Measurements from ENCODE around the gene EXOSC10. TPM values are rescaled to one million over a fixed set of nuclear protein-coding genes. Genes with fewer than 3 reads are reported as not detected.
A peak's percentile ranks its signal among the peaks of the same experiment; 100 is the strongest.
"Not testable (repeated sequence)": the region's sequence is repeated elsewhere in the genome, so short reads cannot be mapped to it uniquely, and the experiment has no call there.

The EXOSC10 gene
- polyA plus RNA-seq, 3 donors: 78.4 to 84.8 (median 82.7) TPM

DNA sequence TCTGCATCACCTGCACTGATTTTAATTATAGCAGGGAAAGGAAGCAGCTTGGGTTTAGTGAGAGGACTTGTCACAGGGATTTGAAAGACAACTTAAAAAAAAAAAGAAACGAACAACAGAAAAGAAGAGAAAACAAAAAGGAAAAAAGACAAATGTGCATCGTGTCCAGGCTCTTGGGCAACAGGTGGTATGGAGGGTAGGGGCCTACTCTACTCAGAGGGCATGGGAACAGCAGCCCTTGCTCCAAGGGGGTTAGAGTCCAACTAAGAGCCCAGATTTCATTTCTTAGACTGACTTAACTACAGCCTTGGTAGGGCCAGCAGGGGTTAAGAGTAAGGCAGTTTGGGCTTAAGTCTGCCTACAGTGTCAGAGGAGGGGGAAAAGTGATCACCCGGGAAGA, 15.3 kb upstream of the EXOSC10 start:
- no peak for DNase-seq (ENCODE audit: low read depth in 3 of 3, low spot score in 2 of 3)

DNA sequence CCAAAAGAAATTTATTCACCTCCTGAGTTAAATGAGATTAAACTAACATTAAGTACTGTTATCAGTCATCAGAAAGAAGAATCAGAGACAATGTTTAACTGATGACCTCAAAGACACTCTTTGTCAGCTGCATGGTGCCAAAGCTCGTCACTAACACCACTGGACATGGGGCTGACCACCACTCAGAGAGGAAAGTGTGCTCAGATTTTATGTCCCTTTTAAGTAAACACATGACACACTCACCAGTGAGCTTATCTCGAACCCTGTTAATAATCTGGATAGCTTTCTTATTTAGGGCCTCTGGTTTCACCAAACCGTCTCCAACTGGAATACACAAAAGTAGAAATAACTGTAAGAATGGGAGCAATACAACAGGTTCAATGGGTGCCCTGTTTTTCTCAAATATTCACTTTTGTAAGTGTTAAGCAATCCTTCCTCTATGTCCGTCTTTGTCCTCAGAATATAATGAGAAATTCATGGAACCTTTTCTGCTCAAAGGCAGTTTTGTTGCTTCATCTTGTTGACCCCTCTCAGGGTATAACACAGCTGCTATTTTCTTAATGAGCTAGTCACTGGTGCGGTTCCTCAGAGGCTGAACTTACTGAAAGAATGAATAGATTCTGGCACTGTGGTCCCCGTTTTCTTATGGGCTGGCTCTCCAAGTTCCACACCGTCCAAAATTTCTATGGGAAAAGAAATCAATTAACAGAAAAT, 9.5 kb upstream of the EXOSC10 start:
- no peak for DNase-seq (ENCODE audit: low read depth in 3 of 3, low spot score in 2 of 3)

DNA sequence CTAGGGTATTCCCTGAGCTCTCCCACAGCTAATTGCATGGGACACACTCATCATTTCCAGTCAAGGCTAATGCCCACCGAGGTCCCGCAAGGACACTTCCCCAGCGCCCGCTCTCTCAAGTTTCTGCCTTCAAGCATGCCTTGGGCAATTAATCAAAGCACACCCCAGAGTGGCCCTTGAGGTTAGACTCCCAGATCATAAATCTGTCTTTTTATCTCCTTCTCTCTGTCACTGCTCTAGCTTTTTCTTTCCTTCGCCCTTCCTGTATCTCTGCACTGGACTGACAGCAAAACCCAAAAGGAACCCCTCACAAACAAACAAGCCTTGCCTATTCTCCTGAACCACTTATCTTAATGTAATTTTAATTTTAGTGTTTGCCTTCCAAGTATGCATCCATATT, 7.9 kb upstream of the EXOSC10 start:
- peak in 1 of 3 donors; percentile 6 for DNase-seq (ENCODE audit: low read depth in 3 of 3, low spot score in 2 of 3)

DNA sequence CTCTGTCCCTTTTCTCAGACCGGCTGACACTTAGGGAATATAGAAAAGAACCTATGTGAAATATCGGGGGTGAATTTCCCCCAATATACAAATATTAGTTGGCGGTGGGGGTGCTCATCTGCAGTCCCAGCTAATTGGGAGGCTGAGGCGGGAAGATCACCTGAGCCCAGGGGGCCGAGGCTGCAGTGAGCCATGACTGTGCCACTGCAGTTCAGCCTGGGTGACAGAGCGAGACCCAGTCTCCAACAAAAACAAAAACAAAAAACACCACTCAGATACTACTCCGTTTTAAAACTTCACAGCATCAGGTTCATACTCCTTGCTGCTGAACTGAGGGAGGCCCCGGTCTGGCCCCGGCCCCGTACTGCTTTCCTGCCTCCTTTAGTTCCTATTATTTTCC, 5.9 kb upstream of the EXOSC10 start:
- DNase-seq (ENCODE audit: low read depth in 3 of 3, low spot score in 2 of 3): no peak

DNA sequence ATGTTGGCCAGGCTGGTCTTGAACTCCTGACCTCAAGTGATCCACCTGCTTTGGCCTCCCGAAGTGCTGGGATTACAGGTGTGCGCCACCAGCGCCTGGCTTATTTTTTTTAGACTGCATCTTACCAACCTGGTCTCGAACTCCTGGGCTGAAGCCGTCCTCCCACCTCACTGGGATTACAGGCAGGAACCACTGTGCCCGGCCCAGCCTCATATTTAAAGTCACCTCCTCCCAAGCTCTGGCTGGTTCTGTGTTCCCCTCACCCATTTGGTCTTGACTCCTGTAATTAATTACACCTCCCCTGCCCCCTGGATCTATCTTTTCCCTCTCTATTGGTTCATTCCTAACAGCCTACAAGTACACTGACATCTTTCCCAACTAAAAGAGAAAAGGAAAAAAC, 1.7 kb upstream of the EXOSC10 start:
- DNase-seq (ENCODE audit: low read depth in 3 of 3, low spot score in 2 of 3): no peak

DNA sequence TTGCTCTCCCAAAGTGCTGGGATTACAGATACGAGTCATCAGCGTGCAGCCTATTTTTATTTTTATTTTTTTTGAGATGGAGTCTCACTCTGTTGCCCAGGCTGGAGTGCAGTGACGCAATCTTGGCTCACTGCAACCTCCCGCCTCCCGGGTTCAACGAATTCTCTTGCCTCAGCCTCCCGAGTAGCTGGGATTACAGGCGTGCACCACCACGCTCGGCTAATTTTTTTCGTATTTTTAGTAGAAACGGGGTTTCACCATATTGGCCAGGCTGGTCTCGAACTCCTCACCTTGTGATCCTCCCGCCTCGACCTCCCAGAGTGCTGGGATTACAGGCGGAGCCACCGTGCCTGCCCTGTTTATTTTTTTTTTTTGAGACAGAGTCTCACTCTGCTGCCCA, 1.1 kb upstream of the EXOSC10 start:
- not testable (repeated sequence) for DNase-seq (ENCODE audit: low read depth in 3 of 3, low spot score in 2 of 3)

DNA sequence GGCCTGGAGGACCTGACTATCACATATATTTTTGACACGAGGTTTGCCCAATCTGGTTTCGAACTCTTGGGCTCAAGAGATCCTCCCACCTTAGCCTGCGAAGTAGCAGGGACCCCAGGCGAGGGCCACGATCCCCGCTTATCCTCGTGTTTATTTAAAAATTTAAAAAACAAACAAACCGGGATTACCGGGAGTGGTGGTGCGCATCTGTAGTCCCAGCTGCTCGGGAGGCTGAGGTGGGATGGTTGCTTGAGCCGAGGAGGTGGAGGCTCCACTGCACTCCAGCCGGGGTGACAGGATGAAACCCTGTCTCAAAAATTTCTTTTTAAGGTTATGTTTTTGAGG, 452 bp upstream of the EXOSC10 start:
- DNase-seq (ENCODE audit: low read depth in 3 of 3, low spot score in 2 of 3): no peak

DNA sequence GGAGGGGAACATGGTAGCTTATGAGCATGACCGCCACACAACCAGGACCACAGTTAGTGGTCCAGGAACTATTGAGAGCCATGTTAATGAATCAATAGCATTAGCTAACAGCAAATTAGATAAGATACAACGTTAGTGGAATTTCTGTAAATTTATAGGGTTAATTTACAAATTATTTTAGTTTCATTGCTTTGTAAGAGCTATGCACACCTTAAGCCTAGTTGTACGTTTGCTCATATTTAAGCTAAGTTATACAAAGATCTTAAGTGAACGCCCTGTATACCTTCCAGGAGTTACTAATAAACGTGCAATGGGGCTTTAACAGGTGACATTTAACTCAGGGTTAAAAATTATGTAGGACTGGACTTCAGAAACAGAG, 749 bp downstream of the EXOSC10 start:
- DNase-seq (ENCODE audit: low read depth in 3 of 3, low spot score in 2 of 3): no peak

DNA sequence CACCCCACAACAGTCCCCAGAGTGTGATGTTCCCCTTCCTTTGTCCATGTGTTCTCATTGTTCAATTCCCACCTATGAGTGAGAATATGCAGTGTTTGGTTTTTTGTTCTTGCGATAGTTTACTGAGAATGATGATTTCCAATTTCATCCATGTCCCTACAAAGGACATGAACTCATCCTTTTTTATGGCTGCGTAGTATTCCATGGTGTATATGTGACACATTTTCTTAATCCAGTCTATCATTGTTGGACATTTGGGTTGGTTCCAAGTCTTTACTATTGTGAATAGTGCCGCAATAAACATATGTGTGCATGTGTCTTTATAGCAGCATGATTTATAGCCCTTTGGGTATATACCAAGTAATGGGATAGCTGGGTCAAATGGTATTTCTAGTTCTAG, 15.9 kb downstream of the EXOSC10 start:
- not testable (repeated sequence) for DNase-seq (ENCODE audit: low read depth in 3 of 3, low spot score in 2 of 3)

DNA sequence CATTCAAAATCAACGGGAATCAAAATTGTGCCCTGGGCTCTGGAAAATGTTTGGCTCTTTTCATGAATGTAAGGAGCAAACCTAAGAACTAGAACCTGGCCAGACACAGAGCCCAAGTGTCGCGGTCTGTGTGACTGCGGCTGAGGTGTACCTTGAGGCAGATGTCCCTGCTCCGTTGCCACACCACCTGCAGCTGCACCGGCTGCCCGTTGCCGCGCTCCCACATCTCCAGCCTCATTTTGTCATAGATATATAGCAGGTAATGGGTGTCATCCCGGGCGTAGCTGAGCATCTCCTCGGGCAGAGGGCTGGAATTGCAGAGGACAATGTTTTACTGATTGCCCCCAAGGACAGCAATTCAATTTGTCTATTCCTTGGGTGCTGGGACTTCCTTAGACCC, 18.7 kb downstream of the EXOSC10 start:
- DNase-seq (ENCODE audit: low read depth in 3 of 3, low spot score in 2 of 3): no peak

DNA sequence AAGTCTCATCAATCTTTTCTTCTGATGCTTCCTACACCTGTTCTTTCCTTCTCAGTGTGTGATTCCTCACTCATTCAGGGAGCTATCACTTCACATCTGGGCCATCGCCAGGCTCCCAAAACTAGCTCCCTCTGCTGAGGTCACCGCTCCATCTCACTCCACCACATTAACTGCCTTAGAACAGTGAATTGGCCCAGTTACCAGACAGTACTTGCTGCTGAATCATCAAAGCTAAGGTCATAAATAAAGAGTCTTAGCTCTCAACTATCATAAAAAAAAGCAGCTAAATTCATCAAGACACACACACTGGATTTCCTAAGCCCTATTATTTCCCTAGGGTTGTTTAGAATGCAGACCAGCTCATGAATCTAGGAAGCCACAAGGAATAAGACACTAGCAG, 21.0 kb downstream of the EXOSC10 start:
- DNase-seq (ENCODE audit: low read depth in 3 of 3, low spot score in 2 of 3): no peak

DNA sequence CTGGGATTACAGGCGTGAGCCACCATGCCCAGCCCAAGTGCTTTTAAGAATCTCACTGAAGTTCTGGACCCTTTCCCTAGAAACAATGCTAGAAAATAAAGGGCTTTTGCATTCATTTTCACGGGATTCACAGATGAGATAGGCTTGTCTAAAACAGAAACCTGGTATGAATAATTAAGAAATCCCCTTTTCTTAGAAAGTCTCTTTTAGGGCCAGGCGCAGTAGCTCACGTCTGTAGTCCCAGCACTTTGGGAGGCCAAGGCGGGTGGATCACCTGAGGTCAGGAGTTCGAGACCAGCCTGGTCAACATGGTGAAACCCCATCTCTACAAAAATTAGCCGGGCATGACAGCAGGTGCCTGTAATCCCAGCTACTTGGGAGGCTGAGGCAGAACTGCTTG, 26.3 kb downstream of the EXOSC10 start:
- not testable (repeated sequence) for DNase-seq (ENCODE audit: low read depth in 3 of 3, low spot score in 2 of 3)

DNA sequence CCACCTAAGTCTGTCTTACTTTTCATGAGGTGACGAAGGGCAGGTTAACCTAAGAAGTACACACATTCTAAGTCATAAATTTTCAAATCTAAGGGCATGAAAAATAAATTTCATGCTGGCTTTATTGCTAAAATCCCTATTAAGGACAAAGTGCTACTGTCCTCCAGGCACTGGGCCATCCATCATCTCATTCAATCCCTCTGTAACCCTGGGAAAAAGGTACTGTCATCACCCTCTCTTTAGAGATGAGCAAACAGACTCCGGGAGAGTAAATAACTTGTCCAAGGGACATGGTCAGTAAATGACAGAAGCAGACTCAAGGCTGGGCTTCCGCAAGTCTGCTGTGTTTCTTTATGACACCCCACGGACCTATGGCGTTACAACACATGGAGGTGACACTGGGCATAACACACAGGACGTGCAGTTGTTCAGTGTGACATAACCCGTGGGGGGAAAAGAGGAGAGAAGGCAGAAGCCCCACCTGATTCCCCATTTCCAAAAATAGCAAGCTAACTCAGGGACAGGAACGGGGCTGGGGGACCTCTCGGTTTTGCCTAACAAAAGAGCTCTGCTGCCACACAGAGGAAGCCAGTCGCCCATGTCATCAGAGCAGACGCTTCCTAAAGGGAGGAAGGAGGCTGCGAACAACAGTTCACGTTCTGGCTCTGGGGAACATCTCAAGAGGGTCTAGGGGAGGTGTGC, 27.3 kb downstream of the EXOSC10 start:
- DNase-seq (ENCODE audit: low read depth in 3 of 3, low spot score in 2 of 3): no peak

DNA sequence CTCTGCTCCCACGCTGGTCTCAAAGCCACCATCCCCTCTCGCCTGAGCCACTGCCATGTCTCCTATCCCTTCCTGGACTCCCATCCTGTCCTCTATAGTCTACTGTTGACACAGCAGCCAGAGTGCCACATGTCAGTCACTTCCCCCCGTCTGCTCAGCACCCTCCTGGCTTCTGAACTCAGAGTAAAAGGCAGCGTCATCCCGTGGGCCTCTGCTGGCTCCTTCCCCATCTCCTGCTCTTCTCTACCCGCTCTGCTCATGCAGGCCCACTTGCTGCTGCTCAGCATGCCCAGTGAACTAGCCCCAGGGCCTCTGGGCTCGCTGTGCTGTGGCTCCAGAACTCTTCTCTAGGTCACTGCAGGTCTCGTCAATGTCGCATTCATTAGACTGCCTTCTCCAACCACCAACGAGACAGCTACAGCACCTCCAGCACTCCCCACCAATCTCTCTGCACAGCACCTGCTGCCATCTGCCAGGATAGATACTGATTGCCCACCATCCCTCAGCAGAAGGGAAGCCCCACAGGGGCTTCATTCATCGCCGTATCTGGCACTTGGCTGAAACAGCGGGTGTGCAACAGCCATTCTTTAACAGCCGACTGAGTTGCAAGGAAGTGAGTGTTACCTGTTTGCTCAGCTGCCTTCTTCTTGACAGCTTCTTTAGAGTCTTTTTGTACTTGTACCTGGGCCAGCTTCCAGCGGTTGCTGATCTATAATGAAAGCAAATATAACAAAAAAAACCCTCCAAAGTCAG, 28.0 kb downstream of the EXOSC10 start:
- no peak for DNase-seq (ENCODE audit: low read depth in 3 of 3, low spot score in 2 of 3)

DNA sequence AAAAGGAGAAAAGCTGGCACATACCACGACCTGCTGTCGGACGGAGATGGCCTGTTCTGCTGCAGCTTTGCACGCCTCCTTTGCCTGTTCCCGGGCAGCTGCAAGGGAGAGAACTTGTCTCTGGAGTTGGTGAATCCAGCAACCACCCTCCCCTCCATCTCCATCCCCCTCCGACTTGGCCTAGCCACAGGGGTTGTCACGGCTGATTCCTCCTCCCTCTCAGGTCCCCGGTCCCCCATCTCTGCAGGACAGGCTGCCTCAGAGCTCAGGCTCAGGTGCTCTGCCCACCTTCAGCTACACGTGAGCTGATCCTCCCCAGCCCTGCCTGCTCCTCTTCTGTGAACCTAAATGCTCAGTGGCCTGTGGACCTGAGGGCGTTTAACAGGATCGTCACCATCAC, 28.8 kb downstream of the EXOSC10 start:
- no peak for DNase-seq (ENCODE audit: low read depth in 3 of 3, low spot score in 2 of 3)

DNA sequence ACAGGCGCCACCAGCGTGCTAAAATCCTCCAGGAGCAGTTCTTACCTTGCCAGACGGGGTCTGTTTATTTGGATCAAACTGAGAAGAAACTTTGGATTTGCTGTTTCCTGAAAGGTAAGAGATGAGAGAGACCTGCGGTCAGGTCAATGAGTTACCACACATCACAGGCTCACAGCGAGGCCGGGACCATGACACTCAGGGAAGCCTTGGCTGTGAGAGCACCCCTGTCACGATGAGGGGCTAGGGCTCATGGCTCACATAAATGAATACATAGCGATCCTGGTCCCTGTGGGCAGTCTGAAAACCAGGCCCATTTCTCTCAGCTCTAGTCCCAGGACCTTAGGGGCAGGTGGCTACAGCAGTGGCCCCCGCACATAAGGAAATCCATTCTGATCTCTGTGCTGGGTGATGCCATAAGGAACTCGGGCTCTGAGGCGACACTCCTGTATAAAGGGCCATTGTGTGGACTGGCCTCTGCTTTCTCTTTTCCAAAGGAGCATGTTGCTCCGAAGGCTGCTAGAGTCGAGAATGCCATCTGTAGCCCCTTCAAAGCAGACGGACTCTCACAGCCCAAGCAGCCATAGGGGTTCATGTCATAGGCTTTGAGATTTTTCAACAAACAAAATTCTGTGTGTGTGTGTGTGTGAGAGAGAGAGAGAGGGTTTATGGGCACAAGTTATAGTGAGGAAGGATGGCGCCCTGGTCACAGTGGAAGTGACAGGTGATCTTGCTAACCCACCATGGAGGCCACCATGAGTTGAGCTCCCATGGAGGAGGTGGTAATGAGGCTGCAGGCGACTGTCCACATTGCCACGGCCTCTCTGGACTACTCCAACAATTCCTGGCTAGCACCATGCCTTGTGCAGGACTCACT, 30.8 kb downstream of the EXOSC10 start:
- no peak for DNase-seq (ENCODE audit: low read depth in 3 of 3, low spot score in 2 of 3)

DNA sequence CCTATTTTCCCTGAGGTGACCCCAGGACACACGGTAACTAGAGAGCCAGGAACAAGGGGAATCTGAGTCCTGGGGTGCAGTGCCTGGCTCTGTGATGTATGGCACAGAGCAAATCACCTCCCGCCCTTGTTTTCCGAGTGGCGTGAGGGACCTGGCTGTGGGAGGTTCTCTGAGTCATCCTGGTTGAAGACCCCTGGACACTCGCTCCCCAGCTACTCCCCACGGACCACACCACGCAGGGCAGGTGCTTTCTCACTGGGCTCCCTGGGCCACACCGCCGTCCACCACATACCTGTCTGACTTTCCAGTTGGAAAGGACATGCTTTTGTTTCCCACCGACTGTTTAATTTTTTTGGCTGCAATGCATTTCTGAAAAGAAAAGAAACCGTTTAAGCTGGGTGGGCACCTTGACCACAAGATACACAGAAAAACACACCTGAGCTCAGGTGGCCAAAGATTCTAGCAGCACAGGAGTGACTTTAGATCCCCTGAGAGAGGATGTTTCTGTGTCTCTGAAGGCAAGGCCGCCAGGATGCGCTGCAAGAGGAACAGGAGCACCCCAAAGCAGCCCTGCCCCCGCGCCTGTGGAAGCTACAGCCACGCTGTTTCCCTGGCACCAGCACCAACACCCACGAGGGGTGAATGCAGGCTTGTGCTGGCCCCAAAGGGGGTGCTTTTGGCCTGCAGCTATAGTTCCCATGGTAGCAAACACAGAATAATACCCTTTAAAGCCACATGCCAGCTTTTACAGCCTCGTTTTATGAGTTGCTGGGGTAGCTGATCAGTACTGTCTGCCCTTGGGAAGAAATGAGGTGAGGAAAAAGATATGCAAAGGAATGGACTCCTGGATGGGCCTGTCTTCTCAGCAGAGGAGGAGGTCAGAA, 31.7 kb downstream of the EXOSC10 start:
- DNase-seq (ENCODE audit: low read depth in 3 of 3, low spot score in 2 of 3): no peak

DNA sequence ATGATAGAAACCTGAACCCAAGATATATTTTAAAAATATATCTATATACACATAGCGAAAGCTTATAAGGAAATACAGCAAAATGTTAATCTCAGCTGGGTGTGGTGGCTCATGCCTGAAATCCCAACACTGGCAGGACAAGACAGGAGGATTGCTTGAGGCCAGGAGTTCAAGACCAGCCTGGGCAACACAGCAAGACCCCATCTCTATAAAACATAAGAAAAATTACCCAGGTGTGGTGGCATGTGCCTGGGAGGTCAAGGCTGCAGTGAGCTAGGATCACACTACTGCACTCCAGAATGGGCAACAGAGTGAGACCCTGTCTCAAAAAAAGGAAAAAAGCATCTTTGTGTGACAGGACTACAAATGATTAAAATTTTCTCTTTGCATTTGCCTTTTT, 33.9 kb downstream of the EXOSC10 start:
- no peak for DNase-seq (ENCODE audit: low read depth in 3 of 3, low spot score in 2 of 3)

DNA sequence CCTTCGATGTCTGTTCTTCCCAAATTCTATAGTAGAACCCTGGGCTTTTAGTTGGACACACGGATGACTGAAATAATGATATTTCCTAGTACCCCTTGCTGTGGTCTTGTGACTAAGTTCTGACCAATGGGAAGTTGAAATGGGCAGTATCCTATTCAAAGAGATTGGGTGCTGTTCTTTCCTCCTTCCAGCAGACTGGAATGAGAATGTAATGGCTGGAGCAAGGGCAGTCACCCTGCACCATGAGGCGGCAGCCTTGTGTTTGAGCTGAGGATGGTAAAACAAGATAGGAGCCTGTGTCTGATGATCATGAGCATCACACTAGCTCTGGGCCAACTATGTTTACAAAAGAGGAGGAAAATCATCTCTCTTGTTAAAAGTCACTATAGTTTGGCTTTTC, 34.7 kb downstream of the EXOSC10 start:
- no peak for DNase-seq (ENCODE audit: low read depth in 3 of 3, low spot score in 2 of 3)

DNA sequence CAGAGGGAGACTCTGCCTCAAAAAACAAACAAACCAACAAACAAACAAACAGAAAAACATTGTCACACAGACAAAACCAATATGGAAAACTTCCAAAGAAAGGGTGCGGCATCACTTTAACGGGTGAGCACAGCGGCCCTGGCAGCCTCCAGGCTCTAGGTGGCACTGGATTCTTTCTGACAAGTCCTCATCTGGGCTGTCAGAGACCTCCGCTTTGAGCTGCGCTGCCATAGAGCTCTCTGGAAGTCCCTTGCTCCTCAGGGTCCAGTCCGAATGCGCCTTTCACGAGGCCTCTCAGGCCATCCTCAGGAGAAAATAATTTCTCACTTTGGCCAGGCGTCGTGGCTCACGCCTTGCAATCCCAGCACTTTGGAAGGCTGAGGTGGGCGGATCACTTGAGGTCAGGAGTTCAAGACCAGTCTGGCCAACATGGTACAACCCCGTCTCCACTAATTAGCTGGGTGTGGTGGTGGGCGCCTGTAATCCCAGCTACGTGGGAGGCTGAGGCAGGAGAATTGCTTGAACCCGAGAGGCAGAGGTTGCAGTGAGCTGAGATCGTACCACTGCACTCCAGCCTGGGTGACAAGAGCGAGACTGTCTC, 35.6 kb downstream of the EXOSC10 start:
- DNase-seq (ENCODE audit: low read depth in 3 of 3, low spot score in 2 of 3): not testable (repeated sequence)
